Gastrocnemius medialis (tissue), 4 donors: ENCODE measurements around the gene RESP18. TPM values are rescaled to one million over a fixed set of nuclear protein-coding genes. Genes with fewer than 3 reads are reported as not detected.

ENCODE experiments used
- ATAC-seq, 2 donors: fragments of 150-250 bp; one replicate each; pipeline ENCODE4 v1.9.1; 2016
- DNase-seq, 2 donors: peaks; one replicate each; pipeline ENCODE4 v3.0.0-alpha.2; 2019
- H3K27ac ChIP-seq, 4 donors: fragments of 200-600 bp; sonication (generic); 1 replicate in 1 of 4; 2 replicates in 3 of 4; pipeline ENCODE4 v1.5.1; 2016 to 2018; ENCODE audit warnings: mild to moderate bottlenecking in 2 of 4, moderate library complexity in 1 of 4
- H3K27me3 ChIP-seq, 3 donors: fragments of 200-600 bp; sonication (generic) in 2 of 3; 1 replicate in 1 of 3; 2 replicates in 2 of 3; pipeline versions ENCODE4 v1.5.1 to v1.6.0; 2016 to 2019; ENCODE audit warnings: mild to moderate bottlenecking in 1 of 3, moderate library complexity in 1 of 3
- H3K36me3 ChIP-seq, 2 donors: fragments of 200-600 bp; sonication (generic) in 1 of 2; one replicate each; pipeline ENCODE4 v1.5.1; 2017 to 2018
- H3K4me1 ChIP-seq, 2 donors: fragments of 200-600 bp; sonication (generic) in 1 of 2; one replicate each; pipeline ENCODE4 v1.5.1; 2016 to 2017; ENCODE audit warnings: mild to moderate bottlenecking in 2 of 2
- H3K4me3 ChIP-seq, 4 donors: fragments of 200-600 bp; sonication (generic) in 3 of 4; 1 replicate in 1 of 4; 2 replicates in 3 of 4; pipeline ENCODE4 v1.5.1; 2016 to 2019; ENCODE audit warnings: mild to moderate bottlenecking in 2 of 4
- H3K9me3 ChIP-seq, 3 donors: fragments of 200-600 bp; sonication (generic) in 2 of 3; 1 replicate in 1 of 3; 2 replicates in 2 of 3; pipeline ENCODE4 v1.5.1; 2016 to 2019
- POLR2A ChIP-seq, 2 donors: fragments of 450-650 bp; IDR thresholded peaks; one replicate each; pipeline ENCODE4 v1.6.1; 2017; ENCODE audit warnings: antibody characterized with exemption in 2 of 2, mild to moderate bottlenecking in 2 of 2, moderate library complexity in 2 of 2
- in situ Hi-C, 4 donors: fragments of 200-750 bp; cut with MboI; loops; one replicate each; pipeline versions ENCODE4 v1.15.0 to v1.8.0; 2017; ENCODE audit warnings: low sequenced_read_pairs in 4 of 4
- intact Hi-C: fragments of 100-400 bp; cut with DNase I; formaldehyde crosslinking; loops from one replicate; pipeline ENCODE4 v1.15.1; 2023; ENCODE audit warnings: low total_unique reads
- total RNA-seq, 4 donors: library from RNA; depleted of rRNA; stranded (reverse); fragments of >200 nt; gene quantifications; one replicate each; pipeline versions ENCODE4 v1.1.0 to v1.2.3, GENCODE V29; 2016
- TF ChIP-seq, protein P1 (sequence below), 5 experiments: fragments of 450-650 bp in 3 of 5; fragments of 200-600 bp in 2 of 5; sonication (generic) in 2 of 5; IDR thresholded peaks in 4 of 5; conservative IDR thresholded peaks in 1 of 5; 1 replicate in 4 of 5; 2 replicates in 1 of 5; pipeline ENCODE4 v1.5.1; 2016 to 2019; ENCODE audit warnings: antibody characterized with exemption in 5 of 5, mild to moderate bottlenecking in 3 of 5, moderate library complexity in 3 of 5

The RESP18 gene
- total RNA-seq, 4 donors from 2014 or later, result not detected

DNA sequence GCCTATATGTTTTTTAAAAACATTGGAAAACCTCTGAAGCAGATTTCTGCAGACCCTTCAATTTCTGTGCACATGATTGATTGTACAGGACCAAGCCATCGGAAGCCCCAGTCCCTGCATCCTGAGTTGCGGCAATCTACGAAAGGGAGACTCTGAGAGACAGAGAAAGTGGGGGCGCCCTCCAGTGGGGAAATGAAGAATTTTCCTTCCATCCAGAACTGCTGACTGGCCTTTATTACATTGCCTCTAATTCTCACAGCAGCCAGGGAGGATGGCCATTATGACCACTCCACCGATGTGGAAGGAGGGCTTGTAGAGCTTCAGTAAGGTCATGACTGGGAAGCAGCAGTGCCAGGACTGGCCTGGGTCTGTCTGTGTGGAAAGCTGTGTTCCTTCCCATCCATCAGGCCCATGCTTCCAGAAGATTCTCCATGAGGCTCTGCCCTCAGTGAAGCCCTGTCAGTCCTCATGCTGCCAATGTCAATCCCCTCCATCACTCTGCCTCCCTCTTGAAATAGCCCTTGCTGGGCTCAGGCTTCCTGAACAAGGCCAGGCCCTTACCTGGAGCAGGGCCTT, 20.0 kb upstream of the RESP18 start:
- no peak for DNase-seq
- TF ChIP-seq, protein P1, sequence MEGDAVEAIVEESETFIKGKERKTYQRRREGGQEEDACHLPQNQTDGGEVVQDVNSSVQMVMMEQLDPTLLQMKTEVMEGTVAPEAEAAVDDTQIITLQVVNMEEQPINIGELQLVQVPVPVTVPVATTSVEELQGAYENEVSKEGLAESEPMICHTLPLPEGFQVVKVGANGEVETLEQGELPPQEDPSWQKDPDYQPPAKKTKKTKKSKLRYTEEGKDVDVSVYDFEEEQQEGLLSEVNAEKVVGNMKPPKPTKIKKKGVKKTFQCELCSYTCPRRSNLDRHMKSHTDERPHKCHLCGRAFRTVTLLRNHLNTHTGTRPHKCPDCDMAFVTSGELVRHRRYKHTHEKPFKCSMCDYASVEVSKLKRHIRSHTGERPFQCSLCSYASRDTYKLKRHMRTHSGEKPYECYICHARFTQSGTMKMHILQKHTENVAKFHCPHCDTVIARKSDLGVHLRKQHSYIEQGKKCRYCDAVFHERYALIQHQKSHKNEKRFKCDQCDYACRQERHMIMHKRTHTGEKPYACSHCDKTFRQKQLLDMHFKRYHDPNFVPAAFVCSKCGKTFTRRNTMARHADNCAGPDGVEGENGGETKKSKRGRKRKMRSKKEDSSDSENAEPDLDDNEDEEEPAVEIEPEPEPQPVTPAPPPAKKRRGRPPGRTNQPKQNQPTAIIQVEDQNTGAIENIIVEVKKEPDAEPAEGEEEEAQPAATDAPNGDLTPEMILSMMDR (IDR thresholded peaks at IDR 0.05 in 4 of 5, conservative IDR thresholded peaks at IDR 0.05 in 1 of 5), result peak in 2 of 5 experiments; percentile 14 to 44
- no peak for TF ChIP-seq POLR2A (IDR thresholded peaks at IDR 0.05)
- H3K27me3 ChIP-seq, result peaks cover 21 to 26% (median 24%) of the 10 kb centered on the region in 3 donors
- no peak overlapping the region for H3K4me3 ChIP-seq
- in situ Hi-C loops (no loop called here), intact Hi-C loops (no loop called here)
- H3K4me1 ChIP-seq, result no peaks in the 10 kb centered on the region
- no peaks in the 10 kb centered on the region for H3K36me3 ChIP-seq
- no peak overlapping the region for H3K27ac ChIP-seq
- no peaks in the 10 kb centered on the region for H3K9me3 ChIP-seq
- peak in 1 of 2 donors; percentile 31 for ATAC-seq

DNA sequence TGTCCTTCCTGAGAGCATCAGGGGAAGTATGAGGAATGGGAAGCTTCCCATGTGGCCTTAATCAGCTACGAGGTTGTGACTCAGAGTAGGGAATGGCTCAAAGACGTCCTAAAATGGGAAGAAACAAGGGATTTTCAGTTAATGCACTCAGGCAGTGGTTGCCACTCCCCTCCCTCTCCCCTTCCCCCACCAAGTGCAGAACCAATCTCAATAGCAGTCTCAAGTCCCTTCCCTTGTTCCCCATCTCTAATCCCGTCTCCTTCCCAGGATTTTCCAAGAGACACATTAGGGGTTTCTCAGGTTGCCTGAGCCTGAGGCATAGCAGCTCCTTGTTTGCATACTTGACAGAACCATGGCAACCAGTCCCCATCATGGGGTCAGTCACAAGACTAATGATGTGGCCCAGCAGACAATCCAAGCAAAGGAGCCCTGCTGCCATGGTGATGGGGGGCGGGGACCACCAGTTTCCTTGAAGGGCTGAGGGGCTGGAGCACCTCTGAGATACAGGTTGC, 18.2 kb upstream of the RESP18 start:
- Histone ChIP-seq H3K36me3 (no peaks in the 10 kb centered on the region), H3K4me3 (no peak overlapping the region), H3K27ac (no peak overlapping the region), H3K27me3 (peaks cover 6 to 9% (median 8%) of the 10 kb centered on the region in 3 donors), H3K4me1 (no peaks in the 10 kb centered on the region), H3K9me3 (no peaks in the 10 kb centered on the region)
- ATAC-seq, result no peak
- TF ChIP-seq POLR2A (IDR thresholded peaks at IDR 0.05), result no peak
- TF ChIP-seq, protein P1 (IDR thresholded peaks at IDR 0.05 in 4 of 5, conservative IDR thresholded peaks at IDR 0.05 in 1 of 5), result no peak
- in situ Hi-C loops (no loop called here), intact Hi-C loops (no loop called here)
- DNase-seq, result no peak

DNA sequence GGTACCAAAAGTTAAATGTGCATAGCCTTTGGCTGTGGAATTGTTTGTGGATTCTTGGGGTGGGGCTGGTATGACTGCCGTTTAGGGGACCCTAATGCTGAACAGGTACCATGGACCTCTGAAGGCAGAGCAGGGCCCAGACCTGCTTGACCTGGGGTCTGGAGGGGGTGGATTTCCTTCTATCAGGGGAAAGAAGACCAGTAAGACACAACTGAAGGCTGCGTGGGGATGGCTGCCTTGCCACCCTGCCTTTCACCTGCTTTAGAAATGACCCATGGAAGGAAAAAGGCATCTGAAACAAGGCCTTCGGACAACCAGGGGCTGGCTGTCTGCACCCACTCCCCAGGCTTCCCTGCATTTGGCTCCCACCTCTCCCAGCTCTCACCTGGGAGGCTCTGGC, 17.7 kb upstream of the RESP18 start:
- DNase-seq (no peak), ATAC-seq (no peak)
- in situ Hi-C loops (no loop called here), intact Hi-C loops (no loop called here)
- Histone ChIP-seq H3K27ac (no peak overlapping the region), H3K4me1 (no peaks in the 10 kb centered on the region), H3K9me3 (no peaks in the 10 kb centered on the region), H3K36me3 (no peaks in the 10 kb centered on the region), H3K4me3 (no peak overlapping the region), H3K27me3 (peaks cover 2 to 5% (median 4%) of the 10 kb centered on the region in 3 donors)
- TF ChIP-seq POLR2A (IDR thresholded peaks at IDR 0.05), result no peak
- TF ChIP-seq, protein P1 (IDR thresholded peaks at IDR 0.05 in 4 of 5, conservative IDR thresholded peaks at IDR 0.05 in 1 of 5), result no peak

DNA sequence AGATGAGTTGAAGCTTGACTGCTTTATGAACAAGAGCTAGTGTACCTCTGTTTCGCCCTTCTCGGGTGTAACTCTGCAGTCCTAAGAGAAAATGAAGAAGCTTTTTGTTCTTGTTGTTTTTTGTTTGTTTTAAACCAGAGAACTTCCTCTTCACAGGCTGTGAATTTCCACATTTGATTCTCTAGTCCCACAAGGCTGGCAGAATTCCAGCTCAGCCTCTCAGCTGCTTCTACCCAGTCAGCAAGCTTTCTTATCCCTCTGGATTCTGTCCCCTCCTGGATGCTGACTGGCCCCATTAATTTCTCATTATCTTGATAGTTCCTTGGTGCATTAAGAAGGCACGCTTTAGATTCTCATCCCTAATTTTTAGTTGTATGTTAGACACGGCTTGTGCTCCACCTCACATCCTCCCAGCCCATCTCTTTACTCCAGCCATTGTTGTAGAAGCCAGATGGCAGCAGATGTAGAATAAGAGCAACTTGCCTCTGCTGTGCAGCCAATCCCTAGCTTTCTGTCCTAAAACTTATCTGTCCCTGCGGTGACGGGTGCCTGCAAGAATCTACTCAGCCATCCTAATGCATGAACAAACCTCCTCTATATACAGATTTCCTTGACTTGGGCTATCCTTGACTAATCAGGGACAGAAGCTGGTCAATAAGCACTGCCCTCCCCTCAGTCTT, 12.3 kb upstream of the RESP18 start:
- in situ Hi-C loops, result no loop called here
- H3K4me3 ChIP-seq, result no peak overlapping the region
- no peaks in the 10 kb centered on the region for H3K36me3 ChIP-seq
- H3K9me3 ChIP-seq, result no peaks in the 10 kb centered on the region
- TF ChIP-seq, protein P1 (IDR thresholded peaks at IDR 0.05 in 4 of 5, conservative IDR thresholded peaks at IDR 0.05 in 1 of 5), result no peak
- TF ChIP-seq POLR2A (IDR thresholded peaks at IDR 0.05), result no peak
- DNase-seq (peak; percentile 10 to 24), ATAC-seq (no peak)
- intact Hi-C loops, result no loop called here
- H3K27ac ChIP-seq, result no peak overlapping the region
- H3K4me1 ChIP-seq, result no peaks in the 10 kb centered on the region
- peaks cover 0 to 2% (median 0%) of the 10 kb centered on the region in 3 donors for H3K27me3 ChIP-seq
